Stimulated activated CD4-positive, alpha-beta T cell treated with anti-CD3 and anti-CD28 coated beads, TNF-alpha, amount 100 ng/mL, for 48 hours (primary cell): ENCODE results near the gene ZDHHC12.
A peak's percentile ranks its signal among the peaks of the same experiment; 100 is the strongest.

Experiments used
- DNase-seq, 3 donors: peaks; one replicate each; pipeline ENCODE4 v3.0.0-alpha.2; 2020; ENCODE audit warnings: low read depth in 3 of 3

ZDHHC12 gene

GRCh38 chr9:128685636-128686489, 38.1 kb downstream of the ZDHHC12 start:
- peak in 1 of 3 donors; percentile 13 for DNase-seq

GRCh38 chr9:128684325-128685199, 39.4 kb downstream of the ZDHHC12 start:
- DNase-seq = peak in 2 of 3 donors; percentile 71 to 77

- DNase-seq = no peak
Observed at GRCh38 chr9:128684065-128684324, 39.9 kb downstream of the ZDHHC12 start.

GRCh38 chr9:128683340-128684064, 40.4 kb downstream of the ZDHHC12 start:
- peak in 1 of 3 donors; percentile 11 for DNase-seq

- DNase-seq = no peak
Observed at GRCh38 chr9:128677794-128678193, 46.1 kb downstream of the ZDHHC12 start.

- no peak for DNase-seq
Observed at GRCh38 chr9:128675382-128675781, 48.5 kb downstream of the ZDHHC12 start.
